Activated gamma-delta T cell treated with Interleukin-2 at 50 U/mL for 16 hours (primary cell): ENCODE results near the gene CEBPB.
A peak's percentile ranks its signal among the peaks of the same experiment; 100 is the strongest.
"Not testable (repeated sequence)": the region's sequence is repeated elsewhere in the genome, so short reads cannot be mapped to it uniquely, and the experiment has no call there.

Experiments
- DNase-seq: peaks from one replicate; pipeline ENCODE4 v3.0.0-alpha.2; 2020

The CEBPB gene

DNA sequence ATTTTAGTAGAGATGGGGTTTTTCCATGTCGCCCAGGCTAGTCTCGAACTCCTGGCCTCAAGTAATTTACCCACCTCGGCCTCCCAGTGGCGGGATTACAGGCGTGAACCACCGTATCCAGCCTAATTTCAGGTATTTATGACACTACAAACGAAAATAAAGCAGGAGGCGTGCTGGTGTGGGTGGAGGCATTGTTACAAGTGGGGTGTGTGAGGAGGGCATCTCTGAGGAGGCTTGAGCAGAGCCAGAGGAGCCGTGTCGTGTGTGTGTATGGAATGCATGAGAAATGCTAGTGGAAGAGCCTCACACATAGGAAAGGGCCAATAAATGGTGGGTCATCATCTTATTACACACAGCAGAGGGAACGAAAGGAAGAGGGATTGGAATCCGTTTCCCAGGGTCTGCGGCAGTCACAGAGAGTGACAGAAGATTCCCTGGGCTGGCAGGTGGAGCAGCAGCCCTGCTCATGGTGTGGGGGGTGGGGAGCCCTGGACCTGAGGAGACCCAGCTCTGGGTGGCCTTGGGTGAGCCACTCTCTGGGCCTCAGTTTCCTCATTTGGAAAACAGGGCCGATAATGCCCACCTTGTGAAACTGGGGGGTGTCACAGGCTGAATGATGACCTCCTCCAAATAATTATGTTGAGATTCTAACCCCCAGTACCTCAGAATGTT lies 19.9 kb upstream of the CEBPB start:
- DNase-seq: no peak

DNA sequence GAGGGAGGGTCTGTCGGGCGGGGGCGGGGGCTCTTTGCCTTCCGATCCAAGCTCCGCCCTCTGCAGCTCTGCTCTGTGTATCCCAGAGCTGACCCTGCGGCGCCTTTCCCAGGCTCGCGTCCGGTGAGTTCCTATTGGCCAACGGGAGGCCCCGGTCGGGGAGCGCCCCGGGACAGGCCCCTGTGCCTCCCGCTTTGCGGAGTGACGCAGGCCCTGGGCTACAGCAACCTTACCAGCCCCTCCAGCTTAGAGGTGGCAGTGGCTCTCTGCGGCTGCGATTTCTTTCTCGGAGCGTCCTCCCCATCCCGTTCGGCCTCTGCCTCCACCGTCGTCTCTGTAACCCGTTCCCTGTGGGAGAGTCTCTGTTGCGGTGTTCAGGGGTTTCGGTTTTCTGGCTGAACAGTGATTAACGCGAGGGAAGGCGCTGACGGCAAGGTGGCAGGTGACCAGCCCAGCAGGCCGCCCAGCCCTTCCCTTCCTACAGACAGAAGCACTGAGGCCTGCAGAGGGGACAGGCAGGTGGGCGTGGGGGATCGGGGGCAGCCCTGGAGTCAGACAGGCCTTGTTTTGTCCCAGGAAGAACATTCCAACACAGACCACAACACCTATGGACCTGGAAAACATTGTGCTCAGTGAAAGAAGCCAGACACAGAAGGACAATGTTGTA lies 18.1 kb upstream of the CEBPB start:
- no peak for DNase-seq

DNA sequence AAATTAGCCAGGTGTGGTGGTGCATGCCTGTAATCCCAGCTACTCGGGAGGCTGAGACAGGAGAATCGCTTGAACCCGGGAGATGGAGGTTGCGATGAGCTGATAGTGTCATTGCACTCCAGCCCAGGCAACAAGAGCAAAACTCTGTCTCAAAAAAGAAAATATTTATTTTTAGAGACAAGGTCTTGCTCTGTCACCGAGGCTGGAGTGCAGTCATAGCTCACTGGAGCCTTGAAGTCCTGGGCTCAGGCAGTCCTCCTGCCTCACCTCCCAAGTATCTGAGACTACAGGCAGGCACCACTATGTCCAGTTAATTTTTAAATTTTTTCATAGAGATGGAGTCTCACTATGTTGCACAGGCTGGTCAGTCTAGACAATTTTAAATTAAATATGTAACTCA lies 16.2 kb upstream of the CEBPB start:
- no peak for DNase-seq

DNA sequence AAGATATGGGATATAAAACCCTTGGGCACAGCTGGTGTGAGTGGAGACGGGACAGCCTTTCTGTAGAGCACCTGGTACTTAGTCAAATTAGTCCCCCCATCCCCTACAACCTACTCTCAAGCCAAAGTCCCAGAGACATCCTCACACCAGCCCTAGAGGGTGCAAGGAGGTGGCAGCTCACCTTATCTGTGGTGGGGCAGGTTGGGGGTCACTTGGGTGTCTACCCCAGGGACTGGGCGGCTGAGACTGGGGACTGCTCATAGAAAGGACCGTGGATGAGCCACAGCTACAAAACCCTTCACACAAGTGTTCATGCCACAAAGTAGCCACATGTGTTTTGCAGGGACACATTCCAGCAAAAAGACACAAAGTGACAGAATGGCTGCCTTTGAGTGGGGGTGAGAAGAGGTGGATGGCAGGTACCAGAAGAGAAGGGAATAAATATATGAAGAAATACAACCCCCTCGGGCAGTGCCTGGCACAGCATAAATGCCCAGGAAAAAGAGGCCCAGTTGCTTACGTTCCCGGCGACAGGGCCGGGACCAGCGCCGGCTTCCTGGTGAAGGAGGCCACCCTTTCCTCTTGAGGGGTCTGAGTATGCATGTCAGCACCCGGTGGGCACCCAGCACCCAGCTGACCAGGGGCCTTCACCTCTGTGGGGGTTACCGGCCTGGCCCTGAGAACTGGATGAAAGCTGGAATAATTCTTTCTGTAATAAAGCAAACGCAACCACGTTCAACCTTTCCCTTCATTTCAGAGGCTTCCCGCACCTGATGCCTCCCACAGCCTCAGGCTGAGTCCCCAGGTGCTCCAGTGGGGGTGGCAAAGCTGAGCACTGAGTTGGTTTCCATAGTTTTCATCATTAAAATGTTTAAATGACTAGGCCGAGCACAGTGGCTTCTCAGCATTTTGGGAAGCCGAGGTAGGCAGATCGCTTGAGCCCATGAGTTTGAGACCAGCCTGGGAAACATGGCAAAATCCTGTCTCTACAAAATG lies 14.4 kb upstream of the CEBPB start:
- DNase-seq: no peak

DNA sequence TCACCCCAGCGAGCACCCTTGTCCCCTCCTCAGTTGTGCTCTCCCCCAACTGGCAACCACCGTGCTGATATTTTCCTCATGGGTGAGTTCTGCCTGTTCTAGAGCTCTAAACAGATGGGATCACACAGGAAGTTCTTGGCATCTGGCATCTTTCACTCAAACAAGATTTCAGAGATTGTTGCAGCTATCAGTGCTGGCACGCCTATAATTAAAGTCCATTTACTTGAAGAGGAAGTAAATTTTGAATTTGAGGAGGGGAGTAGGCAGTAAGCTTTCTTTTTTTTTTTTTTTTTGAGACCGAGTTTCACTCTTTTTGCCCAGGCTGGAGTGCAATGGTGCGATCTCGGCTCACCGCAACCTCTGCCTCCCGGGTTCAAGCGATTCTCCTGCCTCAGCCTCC lies 12.0 kb upstream of the CEBPB start:
- not testable (repeated sequence) for DNase-seq

DNA sequence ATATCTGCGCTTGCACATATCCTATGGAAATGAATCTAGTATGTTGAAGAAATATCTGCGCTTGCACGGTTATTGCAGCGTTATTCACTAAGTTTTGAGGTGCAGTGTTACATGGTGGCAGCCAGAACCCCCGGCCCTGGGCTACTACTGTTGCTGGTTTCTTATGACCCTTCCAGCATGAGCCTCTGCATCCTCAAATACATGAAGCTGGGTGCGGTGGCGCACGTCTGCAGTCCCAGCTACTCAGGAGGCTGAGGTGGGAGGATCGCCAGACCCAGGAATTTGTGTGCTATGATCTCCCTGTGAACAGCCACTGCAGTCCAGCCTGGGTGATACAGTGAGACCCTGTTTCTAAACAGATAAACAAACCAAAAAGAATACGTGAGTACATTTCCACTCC lies 9.3 kb upstream of the CEBPB start:
- no peak for DNase-seq

DNA sequence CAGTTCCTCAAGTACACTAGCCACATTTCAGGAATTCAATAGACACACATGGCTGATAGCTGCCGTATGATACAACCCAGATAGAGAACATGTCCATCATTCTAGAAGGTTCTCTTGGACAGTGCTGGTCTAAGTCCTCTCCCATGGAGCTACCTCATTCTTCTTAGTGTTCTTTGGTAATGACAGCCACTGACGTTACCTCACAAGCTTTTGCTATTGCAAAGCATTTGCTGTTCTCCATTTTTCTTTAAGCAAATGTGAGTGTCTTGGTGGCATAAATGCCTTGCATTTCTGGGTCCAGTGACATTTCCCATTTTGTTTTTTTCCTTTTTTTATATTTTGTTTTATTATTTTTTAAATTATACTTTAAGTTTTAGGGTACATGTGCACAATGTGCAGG lies 8.3 kb upstream of the CEBPB start:
- no peak for DNase-seq

DNA sequence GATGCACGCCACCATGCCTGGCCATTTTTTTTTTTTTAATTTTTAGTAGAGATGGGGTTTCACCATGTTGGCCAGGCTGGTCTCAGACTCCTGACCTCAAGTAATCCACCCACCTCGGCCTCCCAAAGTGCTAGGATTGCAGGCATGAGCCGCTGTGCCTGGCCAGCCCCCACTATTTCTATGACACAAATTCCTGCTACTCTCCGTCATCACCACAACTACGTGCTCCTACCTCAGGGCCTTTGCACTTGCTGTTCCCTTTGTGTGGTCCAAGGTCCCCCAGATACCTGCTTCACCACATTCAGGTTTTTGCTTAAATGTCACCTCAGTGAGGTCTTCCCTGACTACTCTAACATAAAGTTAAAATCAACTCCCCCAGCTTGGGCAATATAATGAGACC lies 5.2 kb upstream of the CEBPB start:
- no peak for DNase-seq

DNA sequence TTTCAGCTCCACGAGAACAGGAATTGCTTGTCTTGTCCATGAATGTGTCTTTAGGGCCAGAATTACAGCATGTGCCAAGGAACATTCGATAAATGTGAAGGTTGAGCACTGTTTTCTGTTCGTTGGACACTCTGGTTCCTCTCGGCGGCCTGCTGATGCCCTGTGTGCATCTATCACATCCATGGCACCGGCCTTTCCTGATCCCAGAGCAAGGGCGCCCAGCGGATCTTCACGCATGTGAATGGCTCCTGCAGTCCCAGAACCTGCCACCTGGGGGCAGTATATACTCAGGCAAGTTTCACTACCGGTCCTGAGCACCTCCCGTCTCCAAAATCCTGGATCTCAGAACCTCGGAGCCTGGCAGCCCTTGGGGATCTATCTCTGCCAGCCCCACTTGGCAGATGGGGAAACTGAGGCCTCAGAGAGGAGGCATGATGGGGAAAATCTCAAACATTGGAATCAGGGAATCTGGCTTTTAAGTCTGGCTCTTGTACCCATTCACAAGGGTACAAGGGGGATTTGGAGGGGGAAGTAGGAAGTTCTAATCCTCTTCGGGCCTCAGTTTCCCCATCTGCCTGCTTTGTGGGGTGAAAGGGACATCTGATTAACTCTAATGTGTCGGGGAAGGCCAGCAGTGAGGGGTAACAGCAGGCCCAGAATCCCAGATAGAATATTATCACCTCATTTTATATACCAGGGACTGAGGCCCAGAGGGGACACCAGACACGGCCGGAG lies 4.3 kb upstream of the CEBPB start:
- peak; percentile 91 for DNase-seq

DNA sequence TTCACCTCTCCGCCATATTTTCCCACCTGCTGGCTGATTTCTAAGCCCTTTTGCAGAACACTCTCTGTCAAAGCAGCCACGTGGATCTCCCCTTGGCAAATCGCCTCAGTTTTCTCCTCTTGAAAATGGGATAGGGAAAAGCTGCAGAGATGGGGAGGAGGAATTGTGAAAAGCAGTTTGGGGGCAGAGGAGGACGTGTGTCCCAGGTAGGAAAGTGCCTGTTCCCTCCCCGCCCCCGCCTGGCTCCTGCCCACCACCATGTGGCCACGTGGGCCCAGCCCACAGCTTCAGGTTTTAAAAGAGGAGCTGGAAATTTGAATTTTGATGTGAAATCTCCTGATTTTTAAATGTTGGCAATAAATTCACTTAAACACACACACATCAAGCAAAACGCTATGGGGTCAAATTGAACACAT lies 3.6 kb upstream of the CEBPB start:
- DNase-seq: no peak

DNA sequence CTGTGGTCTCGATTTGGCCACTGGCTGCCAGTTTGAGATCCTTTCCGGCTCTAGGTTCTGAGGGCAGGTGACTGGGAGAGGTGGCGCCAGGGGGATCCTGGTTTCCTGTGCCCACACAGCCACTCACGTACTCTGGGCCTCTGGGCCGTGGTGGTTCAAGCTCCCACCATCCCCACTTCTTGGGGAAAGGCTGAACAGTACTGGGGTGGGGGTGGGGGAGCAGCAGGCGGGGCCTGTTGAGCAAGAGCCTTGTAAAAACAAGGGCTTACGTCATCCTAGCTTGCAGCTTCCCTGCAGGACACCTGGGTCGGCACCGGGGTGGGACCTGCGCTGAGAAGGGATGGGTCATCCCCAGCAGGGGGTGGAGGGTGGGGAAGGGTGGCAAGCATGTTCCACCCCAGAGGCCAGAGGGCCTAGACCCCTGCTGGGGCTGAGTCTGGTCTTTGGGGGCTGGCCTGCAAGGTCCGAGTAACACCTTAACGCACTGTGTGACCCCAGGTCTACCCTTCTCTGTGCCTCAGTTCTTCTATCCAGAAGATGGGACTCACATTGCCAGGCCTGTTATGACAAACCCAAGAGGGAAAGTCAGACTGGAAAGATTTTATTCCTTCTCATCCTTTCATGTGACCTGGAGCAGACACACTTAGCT lies 3.1 kb upstream of the CEBPB start:
- DNase-seq: no peak

DNA sequence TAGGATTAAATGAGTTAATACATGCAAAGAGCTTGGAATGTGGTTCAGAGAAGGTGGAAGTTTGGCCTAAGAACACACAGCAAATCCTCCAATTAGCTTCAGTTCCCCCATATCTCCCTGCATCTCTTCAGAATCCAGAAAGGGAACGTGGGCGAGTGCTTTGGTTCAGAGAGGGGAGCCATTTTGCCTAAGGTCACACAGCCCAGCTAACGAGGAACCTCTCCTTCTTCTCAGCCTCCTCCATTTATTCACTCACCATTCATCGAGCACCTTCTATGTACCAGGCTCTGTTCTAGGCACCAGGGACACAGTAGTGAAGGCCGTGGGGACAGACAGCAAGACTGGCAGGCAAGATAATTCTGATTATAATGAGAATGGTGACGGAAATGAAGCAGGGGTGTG lies 2.3 kb upstream of the CEBPB start:
- no peak for DNase-seq

DNA sequence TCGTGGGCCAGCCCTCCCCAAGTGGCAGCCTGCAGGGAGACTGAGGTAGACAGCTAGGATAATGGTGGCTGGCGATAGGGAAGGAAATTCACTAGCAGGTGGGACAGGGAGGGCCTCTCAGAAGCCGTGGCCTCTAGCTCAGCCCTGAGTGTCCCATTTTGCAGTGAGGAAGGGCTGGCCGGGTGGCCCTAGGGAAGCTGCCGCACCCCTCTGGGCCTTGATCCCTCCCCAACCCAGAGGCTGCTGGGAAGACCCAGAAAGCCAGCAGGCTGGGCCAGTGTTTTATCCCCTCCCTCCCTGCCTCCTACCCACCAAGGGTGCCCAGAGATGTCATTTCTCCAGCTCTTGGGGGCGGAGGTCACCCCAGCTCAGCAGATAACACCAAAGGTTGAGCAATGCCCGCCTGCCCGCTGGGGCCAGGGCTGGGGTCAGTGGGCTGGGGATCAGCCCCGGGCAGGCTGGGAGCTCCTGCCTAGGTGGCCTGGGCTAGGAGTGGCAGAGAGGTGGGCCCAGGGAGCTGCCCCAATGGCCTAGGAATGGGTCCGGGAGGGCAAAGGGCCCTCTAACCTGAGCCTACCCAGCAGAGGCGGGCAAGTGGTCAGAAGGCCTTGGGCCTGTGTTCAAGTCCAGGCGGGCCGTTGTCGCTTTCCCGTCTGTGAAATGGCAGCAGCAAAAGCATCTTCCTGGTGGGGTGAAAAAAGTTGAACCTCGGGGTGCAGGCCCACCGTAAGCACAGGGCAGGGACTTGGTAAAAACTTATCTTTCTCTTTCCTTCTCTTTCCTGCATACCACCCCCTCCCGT lies 1.6 kb upstream of the CEBPB start:
- no peak for DNase-seq

DNA sequence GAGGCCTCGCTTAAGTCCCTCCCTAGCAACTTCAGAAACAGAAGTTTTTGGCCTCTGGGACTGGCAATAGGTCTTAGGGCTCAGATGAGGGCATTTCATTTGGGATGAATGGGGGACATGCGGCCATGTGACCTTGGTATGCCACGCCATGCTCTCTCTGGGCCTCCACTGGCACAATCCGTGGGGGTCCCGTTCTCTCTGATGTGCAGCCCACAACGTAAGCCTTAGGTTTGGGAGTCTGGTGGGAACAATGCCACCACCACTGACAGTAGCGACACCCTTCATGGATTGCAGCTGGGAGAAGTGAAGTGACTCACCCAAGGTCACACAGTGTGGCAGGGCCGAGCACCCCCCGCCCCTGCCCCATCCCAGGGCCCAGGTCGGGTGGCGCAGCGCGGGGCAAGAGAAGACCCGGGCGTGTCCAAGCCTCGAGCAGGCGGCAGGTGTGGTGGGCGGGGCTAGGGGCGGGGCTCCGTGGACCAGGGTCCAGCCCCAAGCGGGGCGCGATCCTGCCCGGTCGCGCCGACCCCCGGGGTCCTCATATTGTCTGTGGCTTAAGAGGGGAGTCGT lies 864 bp upstream of the CEBPB start:
- peak; percentile 21 for DNase-seq

DNA sequence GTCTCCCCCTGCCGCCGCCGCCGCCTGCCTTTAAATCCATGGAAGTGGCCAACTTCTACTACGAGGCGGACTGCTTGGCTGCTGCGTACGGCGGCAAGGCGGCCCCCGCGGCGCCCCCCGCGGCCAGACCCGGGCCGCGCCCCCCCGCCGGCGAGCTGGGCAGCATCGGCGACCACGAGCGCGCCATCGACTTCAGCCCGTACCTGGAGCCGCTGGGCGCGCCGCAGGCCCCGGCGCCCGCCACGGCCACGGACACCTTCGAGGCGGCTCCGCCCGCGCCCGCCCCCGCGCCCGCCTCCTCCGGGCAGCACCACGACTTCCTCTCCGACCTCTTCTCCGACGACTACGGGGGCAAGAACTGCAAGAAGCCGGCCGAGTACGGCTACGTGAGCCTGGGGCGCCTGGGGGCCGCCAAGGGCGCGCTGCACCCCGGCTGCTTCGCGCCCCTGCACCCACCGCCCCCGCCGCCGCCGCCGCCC lies 474 bp downstream of the CEBPB start:
- DNase-seq: peak; percentile 61

DNA sequence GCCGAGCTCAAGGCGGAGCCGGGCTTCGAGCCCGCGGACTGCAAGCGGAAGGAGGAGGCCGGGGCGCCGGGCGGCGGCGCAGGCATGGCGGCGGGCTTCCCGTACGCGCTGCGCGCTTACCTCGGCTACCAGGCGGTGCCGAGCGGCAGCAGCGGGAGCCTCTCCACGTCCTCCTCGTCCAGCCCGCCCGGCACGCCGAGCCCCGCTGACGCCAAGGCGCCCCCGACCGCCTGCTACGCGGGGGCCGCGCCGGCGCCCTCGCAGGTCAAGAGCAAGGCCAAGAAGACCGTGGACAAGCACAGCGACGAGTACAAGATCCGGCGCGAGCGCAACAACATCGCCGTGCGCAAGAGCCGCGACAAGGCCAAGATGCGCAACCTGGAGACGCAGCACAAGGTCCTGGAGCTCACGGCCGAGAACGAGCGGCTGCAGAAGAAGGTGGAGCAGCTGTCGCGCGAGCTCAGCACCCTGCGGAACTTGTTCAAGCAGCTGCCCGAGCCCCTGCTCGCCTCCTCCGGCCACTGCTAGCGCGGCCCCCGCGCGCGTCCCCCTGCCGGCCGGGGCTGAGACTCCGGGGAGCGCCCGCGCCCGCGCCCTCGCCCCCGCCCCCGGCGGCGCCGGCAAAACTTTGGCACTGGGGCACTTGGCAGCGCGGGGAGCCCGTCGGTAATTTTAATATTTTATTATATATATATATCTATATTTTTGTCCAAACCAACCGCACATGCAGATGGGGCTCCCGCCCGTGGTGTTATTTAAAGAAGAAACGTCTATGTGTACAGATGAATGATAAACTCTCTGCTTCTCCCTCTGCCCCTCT lies 1.1 kb downstream of the CEBPB start:
- DNase-seq: peak; percentile 51

DNA sequence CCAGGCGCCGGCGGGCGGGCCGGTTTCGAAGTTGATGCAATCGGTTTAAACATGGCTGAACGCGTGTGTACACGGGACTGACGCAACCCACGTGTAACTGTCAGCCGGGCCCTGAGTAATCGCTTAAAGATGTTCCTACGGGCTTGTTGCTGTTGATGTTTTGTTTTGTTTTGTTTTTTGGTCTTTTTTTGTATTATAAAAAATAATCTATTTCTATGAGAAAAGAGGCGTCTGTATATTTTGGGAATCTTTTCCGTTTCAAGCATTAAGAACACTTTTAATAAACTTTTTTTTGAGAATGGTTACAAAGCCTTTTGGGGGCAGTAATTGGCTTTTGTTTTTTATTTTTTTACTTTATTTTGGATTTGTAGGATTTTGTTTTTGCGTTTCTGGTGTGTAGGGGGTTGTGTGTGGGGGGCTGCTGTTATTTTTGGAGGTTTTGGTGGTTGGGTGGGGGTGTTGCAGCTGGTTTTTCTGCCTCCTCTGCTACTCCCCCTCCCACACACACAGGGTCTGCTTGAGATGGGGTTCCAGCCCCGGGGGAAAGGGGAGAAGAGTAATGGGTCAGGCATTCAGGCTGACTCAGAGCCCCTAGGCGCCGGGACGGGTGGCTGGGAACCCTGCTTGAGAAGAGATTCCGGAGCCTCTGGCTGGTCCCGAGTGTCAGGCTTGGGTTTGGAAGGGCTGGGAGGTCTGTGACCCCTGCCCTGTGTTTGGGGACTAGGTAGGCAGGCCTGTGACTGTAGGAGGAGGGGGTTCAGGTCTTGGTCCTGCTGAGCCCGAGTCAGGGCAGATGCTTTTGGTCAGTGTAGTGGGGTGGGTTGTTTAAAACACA lies 2.0 kb downstream of the CEBPB start:
- DNase-seq: peak; percentile 66

DNA sequence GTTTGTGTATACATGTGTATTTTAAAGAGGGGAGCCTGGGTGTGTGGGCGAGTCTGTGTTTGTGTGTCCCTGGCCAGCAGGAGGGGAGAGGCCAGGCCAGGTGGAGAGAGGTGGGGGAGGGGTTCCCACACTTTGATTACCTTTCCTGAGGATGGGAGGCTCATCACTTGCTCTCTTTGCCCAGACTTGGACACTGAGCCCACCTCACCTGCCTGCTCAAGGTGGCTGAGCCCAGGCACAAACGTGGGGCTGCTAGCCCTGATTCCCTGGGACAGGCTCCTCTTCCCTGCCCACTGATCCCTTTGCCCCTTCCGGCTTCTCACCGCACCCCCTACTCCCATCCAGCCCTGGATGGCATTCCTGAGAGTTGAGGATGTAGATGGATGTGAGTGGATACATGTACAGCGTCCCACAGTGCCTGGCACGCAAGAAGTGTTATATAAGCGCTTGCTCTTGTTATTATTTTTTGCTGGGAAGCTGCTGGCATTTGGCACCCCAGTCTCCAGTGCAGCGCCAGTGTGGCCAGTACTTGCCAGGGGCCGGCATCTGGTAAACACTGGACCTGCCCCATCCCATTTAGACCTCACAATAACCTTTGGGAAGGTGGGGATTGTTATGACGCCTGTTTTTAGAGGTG lies 2.7 kb downstream of the CEBPB start:
- DNase-seq: no peak
